ENCODE measurements around the gene AMH.

AMH gene

GRCh38 chr19:2236064-2236313 is 13.1 kb upstream of the AMH start:
- 0 out of 4 replicates have a peak, but pooled peaks of 1 of the 2 experiments have one; percentile 22 for TF ChIP-seq REST (IDR thresholded peaks at IDR 0.05; ENCODE audit: insufficient read depth in 1 of 2, low read depth in 2 of 2, low read length in 2 of 2)
- no peak for TF ChIP-seq SIN3A (IDR thresholded peaks at IDR 0.05; ENCODE audit: borderline replicate concordance, insufficient read depth, low read length)

- TF ChIP-seq REST (IDR thresholded peaks at IDR 0.05; ENCODE audit: insufficient read depth in 1 of 2, low read depth in 2 of 2, low read length in 2 of 2), result 0 out of 4 replicates have a peak, but pooled peaks of 1 of the 2 experiments have one; percentile 35
- peak; percentile 88 for TF ChIP-seq POLR2AphosphoS5 (IDR thresholded peaks at IDR 0.05; ENCODE audit: low read depth, low read length)
- peak; percentile 71 for TF ChIP-seq TAF1 (IDR thresholded peaks at IDR 0.05; ENCODE audit: borderline replicate concordance, insufficient read depth, low read length)
- TF ChIP-seq FOXP2 (optimal IDR thresholded peaks at IDR 0.05; ENCODE audit: borderline replicate concordance, extremely low read depth, extremely low read length, insufficient read depth), result peak; percentile 81
- no peak for TF ChIP-seq SIN3A (IDR thresholded peaks at IDR 0.05; ENCODE audit: borderline replicate concordance, insufficient read depth, low read length)
These were observed 12.6 kb upstream of the AMH start, which contains the start of the genes PLEKHJ1 and SF3A2 for GRCh38 chr19:2236314-2237050. Gene PLEKHJ1, minus strand, starts transcription at chr19:2236329. Its CDS starts 81 bp downstream, at chr19:2236248. Gene SF3A2, plus strand, starts transcription at chr19:2236824. Its CDS starts 6,595 bp downstream, at chr19:2243419.

GRCh38 chr19:2237051-2237868 is 11.9 kb upstream of the AMH start:
- TF ChIP-seq FOXP2 (optimal IDR thresholded peaks at IDR 0.05; ENCODE audit: borderline replicate concordance, extremely low read depth, extremely low read length, insufficient read depth) (no peak), REST (IDR thresholded peaks at IDR 0.05; ENCODE audit: insufficient read depth in 1 of 2, low read depth in 2 of 2, low read length in 2 of 2) (no peak), TAF1 (IDR thresholded peaks at IDR 0.05; ENCODE audit: borderline replicate concordance, insufficient read depth, low read length) (no peak), SIN3A (IDR thresholded peaks at IDR 0.05; ENCODE audit: borderline replicate concordance, insufficient read depth, low read length) (no peak), POLR2AphosphoS5 (IDR thresholded peaks at IDR 0.05; ENCODE audit: low read depth, low read length) (no peak; the same call in 1 of the 2 replicates)

- no peak for TF ChIP-seq SIN3A (IDR thresholded peaks at IDR 0.05; ENCODE audit: borderline replicate concordance, insufficient read depth, low read length)
- TF ChIP-seq POLR2AphosphoS5 (IDR thresholded peaks at IDR 0.05; ENCODE audit: low read depth, low read length), result no peak
- TF ChIP-seq REST (IDR thresholded peaks at IDR 0.05; ENCODE audit: insufficient read depth in 1 of 2, low read depth in 2 of 2, low read length in 2 of 2), result no peak
- no peak for TF ChIP-seq TAF1 (IDR thresholded peaks at IDR 0.05; ENCODE audit: borderline replicate concordance, insufficient read depth, low read length)
- TF ChIP-seq FOXP2 (optimal IDR thresholded peaks at IDR 0.05; ENCODE audit: borderline replicate concordance, extremely low read depth, extremely low read length, insufficient read depth), result no peak
These were observed 11.3 kb upstream of the AMH start for GRCh38 chr19:2237869-2238153.
